Measurements from ENCODE around the gene KXD1.

DNA sequence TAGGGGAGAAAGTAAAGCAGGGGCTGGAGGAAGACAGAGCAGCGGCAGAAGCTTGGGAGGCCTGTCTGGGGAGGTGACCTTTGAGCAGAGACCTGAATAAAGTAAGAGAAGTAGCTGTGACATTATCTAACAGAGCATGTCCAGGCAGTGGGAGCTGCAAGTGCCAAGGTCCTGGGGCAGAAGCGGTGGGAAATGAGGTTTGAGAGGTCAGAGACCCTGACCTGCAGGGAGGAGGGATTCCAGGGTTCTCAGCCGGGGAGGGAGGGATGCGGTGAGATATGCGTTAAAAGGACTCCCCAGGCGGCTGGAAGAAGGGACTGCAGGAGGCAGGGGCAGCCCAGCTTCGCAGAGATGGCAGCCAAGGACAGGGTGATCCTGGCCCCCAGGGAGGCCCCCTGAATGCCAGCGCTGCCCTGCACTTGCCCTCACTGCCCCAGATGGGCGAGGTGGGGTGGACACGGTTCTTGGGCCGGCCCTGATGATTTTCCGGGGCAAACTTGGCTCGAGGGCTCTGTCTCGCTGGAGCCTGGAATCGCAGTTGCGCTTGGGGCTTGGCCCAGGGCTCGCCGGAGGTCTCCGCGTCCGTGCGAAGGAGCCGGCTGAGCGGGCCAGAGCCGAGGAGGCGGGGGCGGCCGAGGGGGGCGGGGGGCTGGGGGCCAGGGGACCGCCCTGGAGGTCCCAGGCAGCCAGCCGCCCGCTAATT is 45.7 kb downstream of the KXD1 start:
- TF ChIP-seq, protein P1, sequence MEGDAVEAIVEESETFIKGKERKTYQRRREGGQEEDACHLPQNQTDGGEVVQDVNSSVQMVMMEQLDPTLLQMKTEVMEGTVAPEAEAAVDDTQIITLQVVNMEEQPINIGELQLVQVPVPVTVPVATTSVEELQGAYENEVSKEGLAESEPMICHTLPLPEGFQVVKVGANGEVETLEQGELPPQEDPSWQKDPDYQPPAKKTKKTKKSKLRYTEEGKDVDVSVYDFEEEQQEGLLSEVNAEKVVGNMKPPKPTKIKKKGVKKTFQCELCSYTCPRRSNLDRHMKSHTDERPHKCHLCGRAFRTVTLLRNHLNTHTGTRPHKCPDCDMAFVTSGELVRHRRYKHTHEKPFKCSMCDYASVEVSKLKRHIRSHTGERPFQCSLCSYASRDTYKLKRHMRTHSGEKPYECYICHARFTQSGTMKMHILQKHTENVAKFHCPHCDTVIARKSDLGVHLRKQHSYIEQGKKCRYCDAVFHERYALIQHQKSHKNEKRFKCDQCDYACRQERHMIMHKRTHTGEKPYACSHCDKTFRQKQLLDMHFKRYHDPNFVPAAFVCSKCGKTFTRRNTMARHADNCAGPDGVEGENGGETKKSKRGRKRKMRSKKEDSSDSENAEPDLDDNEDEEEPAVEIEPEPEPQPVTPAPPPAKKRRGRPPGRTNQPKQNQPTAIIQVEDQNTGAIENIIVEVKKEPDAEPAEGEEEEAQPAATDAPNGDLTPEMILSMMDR (conservative IDR thresholded peaks at IDR 0.05), result no peak; the same call in 1 of the 2 replicates
- no peak for TF ChIP-seq ZFX (IDR thresholded peaks at IDR 0.05)

Data from C4-2B (cell line).